Esophagus muscularis mucosa (tissue), 4 donors: ENCODE data around the gene RAB29. TPM values are rescaled to one million over a fixed set of nuclear protein-coding genes. Genes with fewer than 3 reads are reported as not detected.
A peak's percentile ranks its signal among the peaks of the same experiment; 100 is the strongest.

ENCODE experiments used
- DNase-seq: peaks from one replicate; pipeline ENCODE4 v3.0.0-alpha.2; 2017; ENCODE audit errors: extremely low spot score
- H3K27ac ChIP-seq, 4 donors: fragments of 200-600 bp; sonication (generic); replicated peaks in 1 of 4; 1 replicate in 3 of 4; 2 replicates in 1 of 4; pipeline ENCODE4 v1.5.1; 2016 to 2019; ENCODE audit warnings: mild to moderate bottlenecking in 1 of 4
- H3K27me3 ChIP-seq, 4 donors: fragments of 200-600 bp; sonication (generic); one replicate each; pipeline versions ENCODE4 v1.5.1 to v1.6.0; 2016 to 2019
- H3K36me3 ChIP-seq, 4 donors: fragments of 200-600 bp; sonication (generic); one replicate each; pipeline ENCODE4 v1.5.1; 2016 to 2019
- H3K4me1 ChIP-seq, 4 donors: fragments of 200-600 bp; sonication (generic); one replicate each; pipeline ENCODE4 v1.5.1; 2016 to 2019
- H3K4me3 ChIP-seq, 4 donors: fragments of 200-600 bp; sonication (generic); 1 replicate in 2 of 4; 2 replicates in 2 of 4; pipeline ENCODE4 v1.5.1; 2016 to 2019; ENCODE audit warnings: mild to moderate bottlenecking in 4 of 4, moderate library complexity in 1 of 4
- H3K9me3 ChIP-seq, 4 donors: fragments of 200-600 bp; sonication (generic); 1 replicate in 3 of 4; 2 replicates in 1 of 4; pipeline ENCODE4 v1.5.1; 2016 to 2019
- CTCF ChIP-seq, 3 experiments: fragments of 200-600 bp in 2 of 3; fragments of 450-650 bp in 1 of 3; sonication (generic) in 2 of 3; IDR thresholded peaks; one replicate each; pipeline ENCODE4 v1.5.1; 2017 to 2019; ENCODE audit warnings: antibody characterized with exemption in 3 of 3, mild to moderate bottlenecking in 2 of 3, moderate library complexity in 1 of 3
- EP300 ChIP-seq: sonication (generic); formaldehyde crosslinking; IDR thresholded peaks from one replicate; pipeline ENCODE4 v1.6.1; 2017; ENCODE audit warnings: antibody characterized with exemption
- POLR2A ChIP-seq: fragments of 450-650 bp; IDR thresholded peaks from one replicate; pipeline ENCODE4 v1.6.1; 2017; ENCODE audit warnings: antibody characterized with exemption, moderate library complexity, mild to moderate bottlenecking, low read depth
- POLR2AphosphoS5 ChIP-seq, 2 donors: sonication (generic); formaldehyde crosslinking; IDR thresholded peaks; one replicate each; pipeline ENCODE4 v1.6.1; 2017; ENCODE audit warnings: antibody characterized with exemption in 2 of 2
- WGBS: methylation state at CpG from one replicate; pipeline ENCODE4 v1.1.5; 2018; 5-methylcytosine and 5-hydroxymethylcytosine counted together
- intact Hi-C: fragments of 100-400 bp; cut with DNase I; formaldehyde crosslinking; loops from one replicate; pipeline ENCODE4 v1.15.1; 2023
- total RNA-seq, 4 donors: library from RNA; depleted of rRNA; stranded (reverse); fragments of >200 nt; gene quantifications; one replicate each; pipeline versions ENCODE4 v1.1.0 to v1.2.1, GENCODE V29; 2016

The RAB29 gene
- total RNA-seq, 4 donors from 2014 or later: 28.5 to 59.2 (median 41.8) TPM

GRCh38 chr1:205749234-205750137 lies 25.8 kb downstream of the RAB29 start:
- Histone ChIP-seq H3K4me1 (peaks cover 32 to 43% (median 42%) of the 10 kb centered on the region in 4 donors), H3K36me3 (no peaks in the 10 kb centered on the region), H3K27me3 (no peaks in the 10 kb centered on the region), H3K4me3 (peak overlapping the region; percentile 88 to 92 (median 91)), H3K27ac (peak overlapping the region; percentile 99 to 100 (median 99)), H3K9me3 (no peaks in the 10 kb centered on the region)
- TF ChIP-seq EP300 (no peak), CTCF (IDR thresholded peaks at IDR 0.05) (peak in 1 of 3 experiments; percentile 16), POLR2A (peak; percentile 64), POLR2AphosphoS5 (IDR thresholded peaks at IDR 0.05) (peak; percentile 87 to 93)
- WGBS: 0% methylated on average over 3 of the region's 81 CpGs
- DNase-seq: peak; percentile 97
- intact Hi-C loops: loop anchor here (1.0 kb wide), 1 partner anchor 64 kb away; the partner anchor contains the start of gene SLC41A1

GRCh38 chr1:205748403-205749233 lies 26.7 kb downstream of the RAB29 start:
- Histone ChIP-seq H3K36me3 (no peaks in the 10 kb centered on the region), H3K9me3 (no peaks in the 10 kb centered on the region), H3K27ac (peak overlapping the region; percentile 99 to 100 (median 99)), H3K4me3 (peak overlapping the region; percentile 88 to 92 (median 91)), H3K4me1 (peaks cover 39 to 50% (median 48%) of the 10 kb centered on the region in 4 donors), H3K27me3 (no peaks in the 10 kb centered on the region)
- TF ChIP-seq POLR2AphosphoS5 (IDR thresholded peaks at IDR 0.05) (peak; percentile 18 to 59), POLR2A (no peak)
- DNase-seq: peak; percentile 93
- intact Hi-C loops: no loop called here
- 2% methylated on average over 25 of the region's 25 CpGs for WGBS

- Histone ChIP-seq H3K4me3 (peak overlapping the region in 1 of 4 donors; percentile 2), H3K4me1 (peaks cover 46 to 67% (median 64%) of the 10 kb centered on the region in 4 donors), H3K9me3 (no peaks in the 10 kb centered on the region), H3K27me3 (no peaks in the 10 kb centered on the region), H3K27ac (peak overlapping the region in 2 of 4 donors; percentile 99 to 100), H3K36me3 (no peaks in the 10 kb centered on the region)
- no peak for DNase-seq
- WGBS: 71% methylated on average over 5 of the region's 5 CpGs
- intact Hi-C loops: no loop called here
- TF ChIP-seq CTCF (IDR thresholded peaks at IDR 0.05) (no peak), EP300 (no peak), POLR2AphosphoS5 (IDR thresholded peaks at IDR 0.05) (no peak), POLR2A (no peak)
Measured at GRCh38 chr1:205746757-205747412, 28.4 kb downstream of the RAB29 start.

GRCh38 chr1:205744403-205744802 lies 30.9 kb downstream of the RAB29 start:
- WGBS: 96% methylated on average over 8 of the region's 8 CpGs
- H3K36me3 ChIP-seq: peaks cover 0 to 4% (median 2%) of the 10 kb centered on the region in 4 donors
- no peak overlapping the region for H3K4me3 ChIP-seq
- H3K27me3 ChIP-seq: no peaks in the 10 kb centered on the region
- TF ChIP-seq CTCF (IDR thresholded peaks at IDR 0.05): no peak
- TF ChIP-seq POLR2AphosphoS5 (IDR thresholded peaks at IDR 0.05): no peak
- TF ChIP-seq POLR2A: no peak
- no peak for TF ChIP-seq EP300
- intact Hi-C loops: no loop called here
- DNase-seq: no peak
- H3K27ac ChIP-seq: no peak overlapping the region
- H3K4me1 ChIP-seq: peaks cover 46 to 82% (median 73%) of the 10 kb centered on the region in 4 donors
- no peaks in the 10 kb centered on the region for H3K9me3 ChIP-seq
